ENCODE results near the gene RAVER2.
"Not testable (repeated sequence)": the region's sequence is repeated elsewhere in the genome, so short reads cannot be mapped to it uniquely, and the experiment has no call there.

The RAVER2 gene

GRCh38 chr1:64820572-64820971 lies 75.7 kb downstream of the RAVER2 start:
- FAIRE-seq = not testable (repeated sequence)

DNA sequence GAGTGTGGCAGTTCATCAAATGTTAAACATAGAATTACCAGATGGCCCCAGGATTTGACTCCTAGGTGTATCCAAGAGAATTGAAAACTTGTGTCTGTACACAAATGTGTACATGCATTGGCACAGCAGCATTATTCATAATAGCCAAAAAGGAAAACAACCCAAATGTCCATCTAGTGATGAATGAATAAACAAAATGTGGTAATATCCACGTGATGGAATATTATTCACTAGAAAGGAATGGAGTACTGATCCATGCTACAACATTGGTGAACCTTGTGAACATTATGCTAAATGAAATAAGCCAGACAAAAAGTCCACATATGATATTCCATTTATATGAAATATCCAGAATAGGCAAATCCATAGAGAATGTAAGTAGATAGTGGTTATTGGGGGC lies 77.7 kb downstream of the RAVER2 start:
- no peak for FAIRE-seq

- FAIRE-seq = peak; percentile 92
Observed at GRCh38 chr1:64823691-64824476, 79.0 kb downstream of the RAVER2 start.

GRCh38 chr1:64826991-64827390 lies 82.1 kb downstream of the RAVER2 start:
- no peak for FAIRE-seq

- FAIRE-seq = no peak
Observed at GRCh38 chr1:64828829-64829228, 84.0 kb downstream of the RAVER2 start.

- FAIRE-seq = no peak
Observed at GRCh38 chr1:64829411-64830029, 84.6 kb downstream of the RAVER2 start.

GRCh38 chr1:64830030-64830651 lies 85.3 kb downstream of the RAVER2 start:
- FAIRE-seq = no peak

- no peak for FAIRE-seq
Observed at GRCh38 chr1:64834734-64835133, 89.9 kb downstream of the RAVER2 start.

DNA sequence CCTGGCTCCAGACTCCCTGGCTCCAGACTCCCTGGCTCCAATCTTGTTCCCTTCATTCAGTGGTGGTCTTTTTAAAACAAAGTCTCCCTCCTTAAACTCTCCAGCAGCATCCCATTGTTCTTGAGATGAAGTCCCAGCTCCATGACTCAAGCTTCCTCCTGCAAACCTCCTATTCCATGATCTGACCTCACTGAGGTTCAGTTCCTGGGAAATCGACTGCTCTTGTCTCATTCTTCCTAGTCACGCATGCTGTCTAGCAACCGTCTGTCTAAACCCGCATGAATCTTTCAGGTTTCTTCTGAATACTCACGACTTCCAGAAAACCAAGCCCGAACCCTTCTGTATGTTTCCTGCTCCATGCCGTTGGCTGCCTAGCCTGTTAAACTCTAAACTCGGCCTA lies 91.9 kb downstream of the RAVER2 start:
- no peak for FAIRE-seq

DNA sequence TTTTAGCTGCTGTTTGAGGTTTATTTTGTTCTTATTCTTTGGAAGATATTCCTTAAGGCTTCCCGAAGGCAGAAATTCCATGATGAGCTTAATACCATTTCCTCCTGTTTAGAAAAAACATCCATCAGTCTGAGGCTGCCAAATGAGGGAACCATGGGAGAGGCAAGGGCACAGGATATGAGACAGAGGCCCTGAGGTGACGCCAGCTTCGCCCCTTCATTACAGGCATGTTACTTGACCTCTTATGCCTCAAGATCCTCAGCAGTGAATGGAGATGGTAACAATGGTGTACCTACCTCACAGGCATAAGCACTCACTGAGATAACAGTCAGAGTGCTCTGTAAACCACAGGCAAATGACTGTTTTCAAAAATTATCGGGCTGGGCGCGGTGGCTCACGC lies 93.6 kb downstream of the RAVER2 start:
- FAIRE-seq = no peak

DNA sequence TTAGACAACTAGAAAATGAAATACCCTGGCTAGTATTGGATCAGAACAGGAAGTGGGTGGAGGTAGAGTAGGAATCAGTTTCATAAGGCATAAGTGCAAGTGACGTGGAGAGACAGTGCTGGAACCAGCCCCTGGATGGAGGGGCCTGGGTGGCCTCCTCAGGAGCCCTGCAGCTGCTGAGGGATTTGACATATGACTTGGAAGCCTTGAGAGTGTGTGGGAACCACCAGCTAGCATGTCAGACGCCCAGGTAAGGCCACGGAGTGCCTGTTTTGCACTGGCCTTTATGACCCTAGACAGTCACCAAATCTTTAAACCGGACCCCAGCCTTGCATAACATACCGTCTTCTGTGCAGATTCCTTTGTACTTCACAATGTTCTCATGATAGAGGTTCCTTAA lies 94.4 kb downstream of the RAVER2 start:
- FAIRE-seq = no peak

DNA sequence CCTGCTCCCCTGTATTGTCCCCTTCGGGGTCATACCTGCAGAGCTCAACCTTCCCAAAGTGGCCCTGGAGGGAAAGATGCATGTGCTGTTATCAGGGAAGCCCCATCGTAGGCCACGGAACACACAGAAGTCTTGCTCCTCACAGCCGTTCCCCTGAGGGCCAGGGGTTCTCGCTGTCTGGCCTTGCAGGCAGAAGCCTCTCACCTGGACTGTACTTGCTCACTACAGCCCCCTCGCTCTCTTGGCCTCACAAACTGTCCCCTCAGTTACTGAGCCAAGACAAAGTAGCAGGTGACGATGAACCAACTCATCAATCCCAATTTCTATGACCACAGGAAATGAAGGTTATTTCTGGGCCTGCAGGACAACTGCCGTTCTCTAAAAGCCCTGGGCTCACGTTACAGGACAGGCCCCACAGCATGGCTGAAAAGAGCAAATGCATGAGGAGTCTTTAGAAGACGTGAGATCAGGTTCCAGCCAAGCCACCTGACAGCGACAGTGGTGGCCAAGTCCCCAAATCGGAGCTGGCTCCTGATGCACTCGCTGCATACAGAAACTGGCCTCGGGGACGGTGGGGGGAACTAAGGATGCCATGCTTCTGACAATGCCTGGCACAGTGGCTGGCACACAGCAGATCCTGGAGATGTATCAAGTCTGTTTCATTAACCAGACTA lies 95.0 kb downstream of the RAVER2 start:
- FAIRE-seq = no peak

DNA sequence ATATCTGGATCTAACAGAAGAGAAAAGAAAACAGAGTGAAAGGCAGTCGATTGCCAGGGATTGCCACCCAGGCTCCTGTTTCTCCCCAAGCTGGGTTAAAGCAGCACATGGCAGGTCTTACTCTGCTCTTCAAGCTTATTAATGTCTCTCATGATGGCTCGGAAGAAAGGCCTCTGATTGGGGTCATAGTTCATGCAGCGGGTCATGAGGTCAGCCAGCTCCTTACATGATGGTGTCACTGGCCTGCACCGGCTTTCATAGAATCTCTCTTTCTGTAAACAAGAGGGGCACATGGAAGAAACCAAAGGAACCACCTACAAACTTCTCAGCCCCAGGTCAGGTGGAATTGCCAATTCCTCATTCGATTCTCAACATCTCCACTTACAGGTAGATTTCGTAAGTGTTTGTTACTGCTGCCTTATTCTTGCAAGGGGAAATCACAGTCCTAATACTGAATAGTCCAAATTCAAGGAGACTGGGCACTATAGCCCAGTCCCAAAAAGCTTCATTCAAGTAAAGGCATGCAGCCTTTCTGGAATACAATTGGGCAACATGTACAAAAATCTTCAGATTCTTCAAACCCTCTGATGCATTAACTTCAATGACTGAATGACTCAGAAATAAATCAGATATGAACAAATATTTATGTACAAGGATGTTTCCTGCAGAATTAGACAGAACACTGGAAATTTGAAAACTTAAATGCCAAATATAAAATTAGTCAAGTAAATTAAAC lies 96.6 kb downstream of the RAVER2 start:
- FAIRE-seq = no peak

- FAIRE-seq = no peak
Observed at GRCh38 chr1:64842224-64842623, 97.3 kb downstream of the RAVER2 start.

DNA sequence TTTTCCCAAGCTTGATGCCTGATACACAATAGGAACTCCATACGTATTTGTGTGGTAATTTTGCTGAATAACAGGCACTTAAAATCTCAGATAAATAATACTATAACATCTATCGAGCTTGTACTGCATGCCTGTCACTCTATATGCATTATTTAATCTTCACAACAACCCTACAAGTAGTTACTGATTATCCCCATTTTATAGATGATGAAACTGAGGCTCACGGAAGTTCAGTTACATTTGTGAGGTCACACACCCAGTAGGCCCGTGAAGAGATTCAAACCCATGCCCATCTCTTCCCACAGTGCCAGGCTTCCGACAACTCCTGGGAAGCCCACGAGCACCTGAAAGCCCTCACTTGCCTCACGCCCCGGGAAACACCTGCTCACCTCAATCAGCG lies 98.8 kb downstream of the RAVER2 start:
- no peak for FAIRE-seq

DNA sequence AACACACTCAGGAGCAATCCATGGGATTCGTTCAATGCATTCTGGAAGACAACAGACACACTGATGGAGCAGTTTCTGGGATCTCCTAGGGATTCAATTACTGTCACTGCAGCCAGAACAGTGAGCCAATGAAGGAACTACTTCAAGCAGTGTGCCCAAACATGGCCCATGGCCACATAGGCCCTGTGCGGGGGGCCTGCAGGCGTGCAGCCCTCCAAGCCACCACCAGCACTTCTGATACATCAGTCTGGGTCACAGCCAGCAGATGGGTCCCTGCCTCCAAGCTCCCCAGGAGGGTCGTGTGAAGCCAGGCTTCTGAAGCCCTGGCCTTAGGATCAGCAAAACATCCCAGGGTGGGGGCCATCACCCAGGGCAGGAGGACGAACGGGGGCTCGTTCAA lies 99.3 kb downstream of the RAVER2 start:
- no peak for FAIRE-seq

DNA sequence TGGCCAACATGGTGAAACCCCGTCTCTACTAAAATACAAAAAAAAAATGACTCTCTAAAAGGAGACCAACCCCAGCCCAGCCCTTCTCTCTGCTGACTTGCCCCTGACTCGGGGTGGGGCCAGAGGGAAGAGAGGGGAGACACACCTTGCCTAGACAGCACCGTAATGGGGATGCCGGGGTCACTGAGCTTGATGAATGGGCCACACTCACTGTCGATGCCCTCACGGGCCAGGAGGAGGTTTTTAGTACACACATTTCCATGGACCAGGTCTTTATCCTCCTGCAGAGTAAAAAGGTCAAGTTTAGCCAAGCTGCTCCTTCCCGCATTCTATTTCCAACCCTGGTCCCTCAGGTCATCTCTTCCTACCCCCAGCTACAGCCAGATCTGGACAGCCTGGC lies 99.7 kb downstream of the RAVER2 start:
- FAIRE-seq = no peak

GRCh38 chr1:64845831-64846425 lies 101.1 kb downstream of the RAVER2 start:
- FAIRE-seq = no peak

DNA sequence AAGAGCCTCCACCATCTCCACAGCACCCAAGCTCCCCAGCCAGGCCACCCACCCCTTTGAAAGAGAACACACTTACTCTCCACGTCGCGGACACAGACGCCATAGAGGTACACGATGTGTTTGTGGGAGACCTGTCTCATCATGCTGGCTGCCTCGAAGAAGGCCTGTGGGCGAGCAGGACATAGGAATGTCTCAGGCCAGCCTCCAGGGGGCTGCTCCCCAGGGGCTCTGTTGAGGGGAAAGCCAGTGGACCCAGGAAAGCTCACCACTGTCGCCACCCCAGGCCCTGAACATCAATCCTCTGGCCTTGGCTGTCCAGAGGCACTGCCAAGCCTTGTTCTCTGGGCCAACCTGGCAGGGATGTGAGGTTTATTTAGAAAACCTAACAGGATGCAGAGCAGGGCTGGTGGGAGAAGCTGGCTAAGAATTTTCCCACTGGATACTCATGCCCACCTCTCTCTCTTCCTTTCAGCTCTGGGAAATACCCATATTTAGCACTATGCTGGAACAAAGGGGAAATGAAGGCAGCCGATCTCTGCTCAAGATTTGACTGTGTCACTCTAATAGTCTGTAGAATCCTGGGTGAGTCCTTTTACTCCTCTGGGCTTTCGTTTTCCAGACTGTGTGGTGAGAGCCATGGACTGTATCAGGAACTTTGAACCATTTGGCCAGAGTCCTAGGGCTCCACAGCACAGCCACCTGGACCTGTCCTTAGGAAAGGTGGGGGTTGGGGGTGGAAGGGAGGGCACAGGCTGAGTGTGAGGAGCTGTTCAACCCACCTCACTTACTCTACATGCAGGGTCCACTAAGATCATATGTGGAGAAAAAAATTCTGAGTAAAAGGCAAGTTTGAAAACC lies 101.9 kb downstream of the RAVER2 start:
- no peak for FAIRE-seq

GRCh38 chr1:64847666-64848065 lies 102.8 kb downstream of the RAVER2 start:
- no peak for FAIRE-seq

- FAIRE-seq = no peak
Observed at GRCh38 chr1:64848136-64848535, 103.3 kb downstream of the RAVER2 start.

- no peak for FAIRE-seq
Observed at GRCh38 chr1:64848803-64849202, 103.9 kb downstream of the RAVER2 start.
